ENCODE data around the gene NPR1. TPM values are rescaled to one million over a fixed set of nuclear protein-coding genes. Genes with fewer than 3 reads are reported as not detected.
"Not testable (repeated sequence)": the region's sequence is repeated elsewhere in the genome, so short reads cannot be mapped to it uniquely, and the experiment has no call there.

The NPR1 gene
- total RNA-seq, 4 donors from 2014 or later, result 24.9 to 67.1 (median 49.8) TPM

DNA sequence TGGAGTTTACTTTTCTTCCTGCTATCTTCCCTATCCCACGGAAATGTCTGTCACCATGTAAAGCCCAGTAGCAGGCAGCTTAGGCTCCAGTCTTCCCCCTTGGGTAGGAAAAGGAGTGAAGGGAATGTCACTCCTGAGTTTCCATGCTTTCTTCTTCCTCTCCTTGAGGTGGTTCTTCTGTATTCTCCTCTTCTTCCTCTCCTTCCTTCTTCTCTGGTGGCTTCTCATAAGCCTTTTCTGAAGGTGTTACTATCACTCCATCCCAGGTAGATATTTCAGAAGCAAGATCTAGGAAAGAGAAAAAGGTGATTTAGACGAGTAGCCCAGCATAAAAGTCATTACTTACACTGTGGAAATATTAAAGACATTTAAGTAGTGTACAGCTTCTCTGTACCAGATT is 16.2 kb upstream of the NPR1 start:
- Histone ChIP-seq H3K27ac (replicated peaks in 1 of 4) (no peak overlapping the region), H3K9me3 (no peaks in the 10 kb centered on the region), H3K27me3 (no peaks in the 10 kb centered on the region), H3K36me3 (peaks cover 54 to 75% (median 69%) of the 10 kb centered on the region in 4 donors), H3K4me1 (peaks cover 10 to 19% (median 13%) of the 10 kb centered on the region in 4 donors), H3K4me3 (no peak overlapping the region)
- TF ChIP-seq EP300 (IDR thresholded peaks at IDR 0.05) (no peak), CTCF (IDR thresholded peaks at IDR 0.05) (no peak), POLR2A (IDR thresholded peaks at IDR 0.05; ENCODE audit: low read depth) (no peak), POLR2AphosphoS5 (IDR thresholded peaks at IDR 0.05) (no peak)
- intact Hi-C loops (cut with DNase I), result no loop called here
- 47% methylated on average over 2 of the region's 2 CpGs for WGBS
- no peak for DNase-seq (ENCODE audit: extremely low spot score)

- no peaks in the 10 kb centered on the region for H3K27me3 ChIP-seq
- peaks cover 10 to 15% (median 14%) of the 10 kb centered on the region in 4 donors for H3K4me1 ChIP-seq
- peak overlapping the region in 1 of 4 donors; percentile 23 for H3K27ac ChIP-seq (replicated peaks in 1 of 4)
- intact Hi-C loops (cut with DNase I), result no loop called here
- 82% methylated on average over 5 of the region's 5 CpGs for WGBS
- TF ChIP-seq EP300 (IDR thresholded peaks at IDR 0.05), result no peak
- TF ChIP-seq CTCF (IDR thresholded peaks at IDR 0.05), result no peak
- no peak for TF ChIP-seq POLR2AphosphoS5 (IDR thresholded peaks at IDR 0.05)
- TF ChIP-seq POLR2A (IDR thresholded peaks at IDR 0.05; ENCODE audit: low read depth), result no peak
- H3K4me3 ChIP-seq, result no peak overlapping the region
- H3K36me3 ChIP-seq, result peaks cover 61 to 85% (median 79%) of the 10 kb centered on the region in 4 donors
- H3K9me3 ChIP-seq, result no peaks in the 10 kb centered on the region
- no peak for DNase-seq (ENCODE audit: extremely low spot score)
Observed at GRCh38 chr1:153663211-153663610, 15.3 kb upstream of the NPR1 start.

DNA sequence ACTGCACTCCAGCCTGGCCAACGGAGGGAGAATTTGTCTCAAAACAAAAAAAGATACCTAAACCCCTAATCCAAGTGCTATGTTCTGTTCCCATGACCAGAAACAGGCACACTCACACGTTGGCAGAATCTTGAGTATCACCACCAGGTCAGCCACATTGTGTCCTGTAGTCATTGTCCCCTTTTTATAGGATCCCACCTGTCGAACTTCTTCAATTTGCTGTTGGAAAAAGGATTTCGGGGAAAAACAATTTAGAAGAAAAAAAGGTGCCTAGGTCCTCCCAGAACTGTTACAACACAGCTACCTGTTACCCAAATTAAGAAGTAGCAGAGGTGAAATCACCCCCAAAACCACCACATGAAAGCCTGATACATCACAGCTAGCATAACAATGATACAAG is 11.0 kb upstream of the NPR1 start:
- TF ChIP-seq CTCF (IDR thresholded peaks at IDR 0.05) (no peak), EP300 (IDR thresholded peaks at IDR 0.05) (no peak), POLR2A (IDR thresholded peaks at IDR 0.05; ENCODE audit: low read depth) (no peak), POLR2AphosphoS5 (IDR thresholded peaks at IDR 0.05) (no peak)
- WGBS, result 84% methylated on average over 4 of the region's 4 CpGs
- H3K4me1 ChIP-seq, result peaks cover 14 to 30% (median 23%) of the 10 kb centered on the region in 4 donors
- peaks cover 57 to 73% (median 69%) of the 10 kb centered on the region in 4 donors for H3K36me3 ChIP-seq
- no peaks in the 10 kb centered on the region for H3K9me3 ChIP-seq
- DNase-seq (ENCODE audit: extremely low spot score), result no peak
- intact Hi-C loops (cut with DNase I), result no loop called here
- no peak overlapping the region for H3K27ac ChIP-seq (replicated peaks in 1 of 4)
- no peak overlapping the region for H3K4me3 ChIP-seq
- no peaks in the 10 kb centered on the region for H3K27me3 ChIP-seq

DNA sequence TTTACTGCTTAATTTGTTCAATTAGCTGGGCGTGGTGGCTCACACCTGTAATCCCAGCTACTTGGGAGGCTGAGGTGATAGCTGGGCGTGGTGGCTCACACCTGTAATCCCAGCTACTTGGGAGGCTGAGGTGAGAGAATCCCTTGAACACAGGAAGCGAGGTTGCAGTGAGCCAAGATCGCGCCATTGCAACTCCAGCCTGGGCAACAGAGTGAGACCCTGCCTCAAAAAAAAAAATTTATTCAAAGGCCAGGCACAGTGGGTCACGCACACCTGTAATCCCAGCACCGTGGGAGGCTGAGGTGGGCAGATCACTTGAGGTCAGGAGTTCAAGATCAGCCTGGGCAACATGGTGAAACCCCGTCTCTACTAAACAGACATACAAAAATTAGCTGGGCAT is 9.8 kb upstream of the NPR1 start:
- Histone ChIP-seq H3K36me3 (peaks cover 47 to 60% (median 57%) of the 10 kb centered on the region in 4 donors), H3K27ac (replicated peaks in 1 of 4) (peak overlapping the region in 1 of 4 donors; percentile 22), H3K4me1 (peaks cover 14 to 31% (median 23%) of the 10 kb centered on the region in 4 donors)
- H3K27me3 ChIP-seq; DNase-seq (ENCODE audit: extremely low spot score); H3K4me3 ChIP-seq; H3K9me3 ChIP-seq; intact Hi-C loops (cut with DNase I): not testable (repeated sequence)
- 93% methylated on average over 8 of the region's 8 CpGs for WGBS

- WGBS, result 72% methylated on average over 6 of the region's 6 CpGs
- H3K4me3 ChIP-seq, result peak overlapping the region; percentile 73 to 82 (median 78)
Observed at GRCh38 chr1:153669606-153670005, 8.9 kb upstream of the NPR1 start.

More at GRCh38 chr1:153669606-153670005, 8.9 kb upstream of the NPR1 start:
- Histone ChIP-seq H3K27ac (replicated peaks in 1 of 4) (peak overlapping the region in 2 of 4 donors; percentile 84 to 87), H3K4me1 (peaks cover 14 to 31% (median 23%) of the 10 kb centered on the region in 4 donors), H3K27me3 (no peaks in the 10 kb centered on the region), H3K9me3 (no peaks in the 10 kb centered on the region), H3K36me3 (peaks cover 43 to 51% (median 48%) of the 10 kb centered on the region in 4 donors)
- TF ChIP-seq POLR2A (IDR thresholded peaks at IDR 0.05; ENCODE audit: low read depth), result no peak
- no peak for TF ChIP-seq EP300 (IDR thresholded peaks at IDR 0.05)
- no peak for TF ChIP-seq POLR2AphosphoS5 (IDR thresholded peaks at IDR 0.05)
- no peak for TF ChIP-seq CTCF (IDR thresholded peaks at IDR 0.05)
- intact Hi-C loops (cut with DNase I), result no loop called here
- DNase-seq (ENCODE audit: extremely low spot score), result no peak
